Gastrocnemius medialis (tissue), 4 donors: ENCODE data around the gene CTAG2. TPM values are rescaled to one million over a fixed set of nuclear protein-coding genes. Genes with fewer than 3 reads are reported as not detected.
"Not testable (repeated sequence)": the region's sequence is repeated elsewhere in the genome, so short reads cannot be mapped to it uniquely, and the experiment has no call there.

ENCODE experiments used
- ATAC-seq, 2 donors: fragments of 150-250 bp; one replicate each; pipeline ENCODE4 v1.9.1; 2016
- DNase-seq, 2 donors: peaks; one replicate each; pipeline ENCODE4 v3.0.0-alpha.2; 2019
- H3K27ac ChIP-seq, 4 donors: fragments of 200-600 bp; sonication (generic); 1 replicate in 1 of 4; 2 replicates in 3 of 4; pipeline ENCODE4 v1.5.1; 2016 to 2018; ENCODE audit warnings: mild to moderate bottlenecking in 2 of 4, moderate library complexity in 1 of 4
- H3K27me3 ChIP-seq, 3 donors: fragments of 200-600 bp; sonication (generic) in 2 of 3; 1 replicate in 1 of 3; 2 replicates in 2 of 3; pipeline versions ENCODE4 v1.5.1 to v1.6.0; 2016 to 2019; ENCODE audit warnings: mild to moderate bottlenecking in 1 of 3, moderate library complexity in 1 of 3
- H3K36me3 ChIP-seq, 2 donors: fragments of 200-600 bp; sonication (generic) in 1 of 2; one replicate each; pipeline ENCODE4 v1.5.1; 2017 to 2018
- H3K4me1 ChIP-seq, 2 donors: fragments of 200-600 bp; sonication (generic) in 1 of 2; one replicate each; pipeline ENCODE4 v1.5.1; 2016 to 2017; ENCODE audit warnings: mild to moderate bottlenecking in 2 of 2
- H3K4me3 ChIP-seq, 4 donors: fragments of 200-600 bp; sonication (generic) in 3 of 4; 1 replicate in 1 of 4; 2 replicates in 3 of 4; pipeline ENCODE4 v1.5.1; 2016 to 2019; ENCODE audit warnings: mild to moderate bottlenecking in 2 of 4
- H3K9me3 ChIP-seq, 3 donors: fragments of 200-600 bp; sonication (generic) in 2 of 3; 1 replicate in 1 of 3; 2 replicates in 2 of 3; pipeline ENCODE4 v1.5.1; 2016 to 2019
- CTCF ChIP-seq, 5 experiments: fragments of 450-650 bp in 3 of 5; fragments of 200-600 bp in 2 of 5; sonication (generic) in 2 of 5; IDR thresholded peaks in 4 of 5; conservative IDR thresholded peaks in 1 of 5; 1 replicate in 4 of 5; 2 replicates in 1 of 5; pipeline ENCODE4 v1.5.1; 2016 to 2019; ENCODE audit warnings: antibody characterized with exemption in 5 of 5, mild to moderate bottlenecking in 3 of 5, moderate library complexity in 3 of 5
- POLR2A ChIP-seq, 2 donors: fragments of 450-650 bp; IDR thresholded peaks; one replicate each; pipeline ENCODE4 v1.6.1; 2017; ENCODE audit warnings: antibody characterized with exemption in 2 of 2, mild to moderate bottlenecking in 2 of 2, moderate library complexity in 2 of 2
- in situ Hi-C, 4 donors: fragments of 200-750 bp; cut with MboI; loops; one replicate each; pipeline versions ENCODE4 v1.15.0 to v1.8.0; 2017; ENCODE audit warnings: low sequenced_read_pairs in 4 of 4
- intact Hi-C: fragments of 100-400 bp; cut with DNase I; formaldehyde crosslinking; loops from one replicate; pipeline ENCODE4 v1.15.1; 2023; ENCODE audit warnings: low total_unique reads
- total RNA-seq, 4 donors: library from RNA; depleted of rRNA; stranded (reverse); fragments of >200 nt; gene quantifications; one replicate each; pipeline versions ENCODE4 v1.1.0 to v1.2.3, GENCODE V29; 2016

The CTAG2 gene
- total RNA-seq, 4 donors from 2014 or later = not detected

GRCh38 chrX:154648931-154649330 lies 4.4 kb downstream of the CTAG2 start:
- DNase-seq = no peak
- Histone ChIP-seq H3K4me3 (no peak overlapping the region), H3K27ac (no peak overlapping the region), H3K27me3 (no peaks in the 10 kb centered on the region), H3K4me1 (no peaks in the 10 kb centered on the region), H3K36me3 (no peaks in the 10 kb centered on the region), H3K9me3 (no peaks in the 10 kb centered on the region)
- no peak for ATAC-seq
- intact Hi-C loops = no loop called here
- TF ChIP-seq CTCF (IDR thresholded peaks at IDR 0.05 in 4 of 5, conservative IDR thresholded peaks at IDR 0.05 in 1 of 5) (no peak), POLR2A (IDR thresholded peaks at IDR 0.05) (no peak)
- in situ Hi-C loops = no loop called here

GRCh38 chrX:154645745-154646378 lies 7.5 kb downstream of the CTAG2 start:
- H3K36me3 ChIP-seq, H3K27me3 ChIP-seq, in situ Hi-C loops, H3K4me1 ChIP-seq, H3K4me3 ChIP-seq, H3K9me3 ChIP-seq, ATAC-seq, intact Hi-C loops, DNase-seq, H3K27ac ChIP-seq: not testable (repeated sequence)

- ATAC-seq, H3K27me3 ChIP-seq, in situ Hi-C loops, H3K36me3 ChIP-seq, H3K4me3 ChIP-seq, intact Hi-C loops, H3K9me3 ChIP-seq, H3K4me1 ChIP-seq, DNase-seq, H3K27ac ChIP-seq: not testable (repeated sequence)
Observed at GRCh38 chrX:154643708-154644107, 9.7 kb downstream of the CTAG2 start.

GRCh38 chrX:154641740-154642139 lies 11.6 kb downstream of the CTAG2 start:
- H3K36me3 ChIP-seq, ATAC-seq, DNase-seq, intact Hi-C loops, H3K4me3 ChIP-seq, H3K27ac ChIP-seq, H3K27me3 ChIP-seq, H3K4me1 ChIP-seq, in situ Hi-C loops, H3K9me3 ChIP-seq: not testable (repeated sequence)

- H3K9me3 ChIP-seq, ATAC-seq, intact Hi-C loops, H3K27ac ChIP-seq, DNase-seq, H3K36me3 ChIP-seq, in situ Hi-C loops, H3K27me3 ChIP-seq, H3K4me1 ChIP-seq, H3K4me3 ChIP-seq: not testable (repeated sequence)
Observed at GRCh38 chrX:154633661-154634060, 19.7 kb downstream of the CTAG2 start.

GRCh38 chrX:154630949-154631348 lies 22.4 kb downstream of the CTAG2 start:
- ATAC-seq, H3K27me3 ChIP-seq, in situ Hi-C loops: not testable (repeated sequence)

GRCh38 chrX:154628960-154629359 lies 24.4 kb downstream of the CTAG2 start:
- H3K4me1 ChIP-seq, intact Hi-C loops, H3K4me3 ChIP-seq, H3K9me3 ChIP-seq, in situ Hi-C loops, ATAC-seq, H3K27ac ChIP-seq, H3K27me3 ChIP-seq, H3K36me3 ChIP-seq, DNase-seq: not testable (repeated sequence)

More at GRCh38 chrX:154630949-154631348, 22.4 kb downstream of the CTAG2 start:
- DNase-seq, H3K9me3 ChIP-seq, H3K27ac ChIP-seq, H3K4me1 ChIP-seq, H3K36me3 ChIP-seq, H3K4me3 ChIP-seq, intact Hi-C loops: not testable (repeated sequence)

GRCh38 chrX:154620767-154621414 lies 32.5 kb downstream of the CTAG2 start:
- H3K36me3 ChIP-seq, H3K4me3 ChIP-seq, in situ Hi-C loops, H3K27ac ChIP-seq, H3K27me3 ChIP-seq, intact Hi-C loops, H3K4me1 ChIP-seq, DNase-seq, H3K9me3 ChIP-seq, ATAC-seq: not testable (repeated sequence)

GRCh38 chrX:154619182-154619581 lies 34.2 kb downstream of the CTAG2 start, which contains the start of gene CTAG1B:
CTAG1B (minus strand) TSS chrX:154619282; CDS start chrX:154619218, 64 bp downstream.
- H3K4me3 ChIP-seq, intact Hi-C loops, H3K4me1 ChIP-seq, in situ Hi-C loops, H3K27me3 ChIP-seq, ATAC-seq, H3K9me3 ChIP-seq, H3K27ac ChIP-seq, DNase-seq, H3K36me3 ChIP-seq: not testable (repeated sequence)

GRCh38 chrX:154613586-154613985 lies 39.8 kb downstream of the CTAG2 start:
- H3K27ac ChIP-seq, in situ Hi-C loops, H3K36me3 ChIP-seq, H3K4me1 ChIP-seq, H3K27me3 ChIP-seq, H3K9me3 ChIP-seq, DNase-seq, ATAC-seq, intact Hi-C loops, H3K4me3 ChIP-seq: not testable (repeated sequence)

GRCh38 chrX:154611146-154611545 lies 42.2 kb downstream of the CTAG2 start:
- H3K27me3 ChIP-seq, ATAC-seq, H3K27ac ChIP-seq, intact Hi-C loops, in situ Hi-C loops, DNase-seq, H3K36me3 ChIP-seq, H3K4me3 ChIP-seq, H3K4me1 ChIP-seq, H3K9me3 ChIP-seq: not testable (repeated sequence)
